ENCODE measurements around the gene ZBTB48. TPM values are rescaled to one million over a fixed set of nuclear protein-coding genes. Genes with fewer than 3 reads are reported as not detected.
"Not testable (repeated sequence)": the region's sequence is repeated elsewhere in the genome, so short reads cannot be mapped to it uniquely, and the experiment has no call there.

ZBTB48 gene
- total RNA-seq, 4 donors from 2014 or later: 26.5 to 79.7 (median 47.6) TPM

- no peak for DNase-seq
- intact Hi-C loops (cut with DNase I; ENCODE audit: low total_unique reads): no loop called here
- no peaks in the 10 kb centered on the region for H3K9me3 ChIP-seq
- no peak for TF ChIP-seq POLR2A (IDR thresholded peaks at IDR 0.05)
- no peak for TF ChIP-seq CTCF (IDR thresholded peaks at IDR 0.05)
- H3K27me3 ChIP-seq: no peaks in the 10 kb centered on the region
- no peaks in the 10 kb centered on the region for H3K4me1 ChIP-seq
- no peak overlapping the region for H3K4me3 ChIP-seq
- H3K27ac ChIP-seq: no peak overlapping the region
- H3K36me3 ChIP-seq: no peaks in the 10 kb centered on the region
These were observed 32.5 kb upstream of the ZBTB48 start for GRCh38 chr1:6547301-6547700.

GRCh38 chr1:6554031-6554906, 25.5 kb upstream of the ZBTB48 start, which contains the start of gene NOL9:
Gene NOL9, minus strand, starts transcription at chr1:6554513. Its CDS starts 11 bp downstream, at chr1:6554502.
- Histone ChIP-seq H3K9me3 (no peaks in the 10 kb centered on the region), H3K4me1 (peaks cover 7% of the 10 kb centered on the region in 2 donors), H3K27me3 (no peaks in the 10 kb centered on the region), H3K4me3 (peak within 1 kb of the TSS; percentile 86 to 91), H3K36me3 (no peaks in the 10 kb centered on the region), H3K27ac (peak within 1 kb of the TSS; percentile 77 to 86)
- intact Hi-C loops (cut with DNase I; ENCODE audit: low total_unique reads): loop anchor here (2.0 to 10.0 kb wide), 2 partner anchors 47 to 81 kb away; no protein-coding TSS in a partner anchor
- TF ChIP-seq POLR2A (IDR thresholded peaks at IDR 0.05) (peak; percentile 17 to 54), CTCF (IDR thresholded peaks at IDR 0.05) (peak; percentile 95 to 99 (median 98))
- DNase-seq: peak; percentile 93 to 96

- intact Hi-C loops (cut with DNase I; ENCODE audit: low total_unique reads): loop anchor here (2.0 to 10.0 kb wide), 2 partner anchors 46 to 80 kb away; no protein-coding TSS in a partner anchor
These were observed 24.7 kb upstream of the ZBTB48 start, which contains the start of gene TAS1R1 for GRCh38 chr1:6554907-6555778. Gene TAS1R1, plus strand, starts transcription at chr1:6555307. Its CDS starts 67 bp downstream, at chr1:6555374.

GRCh38 chr1:6557597-6557996, 22.2 kb upstream of the ZBTB48 start:
- DNase-seq: no peak
- Histone ChIP-seq H3K9me3 (no peaks in the 10 kb centered on the region), H3K27ac (no peak overlapping the region), H3K36me3 (no peaks in the 10 kb centered on the region), H3K4me1 (peaks cover 7% of the 10 kb centered on the region in 2 donors), H3K4me3 (no peak overlapping the region), H3K27me3 (no peaks in the 10 kb centered on the region)
- no peak for TF ChIP-seq CTCF (IDR thresholded peaks at IDR 0.05)
- no peak for TF ChIP-seq POLR2A (IDR thresholded peaks at IDR 0.05)
- intact Hi-C loops (cut with DNase I; ENCODE audit: low total_unique reads): loop anchor here (10.0 kb wide), 1 partner anchor 77 kb away; no protein-coding TSS in a partner anchor

More at GRCh38 chr1:6554907-6555778, 24.7 kb upstream of the ZBTB48 start, which contains the start of gene TAS1R1:
- Histone ChIP-seq H3K27ac (peak within 1 kb of the TSS; percentile 77 to 86), H3K27me3 (no peaks in the 10 kb centered on the region), H3K4me1 (peaks cover 7% of the 10 kb centered on the region in 2 donors), H3K9me3 (no peaks in the 10 kb centered on the region), H3K4me3 (peak within 1 kb of the TSS; percentile 86 to 91), H3K36me3 (no peaks in the 10 kb centered on the region)
- TF ChIP-seq CTCF (IDR thresholded peaks at IDR 0.05) (no peak), POLR2A (IDR thresholded peaks at IDR 0.05) (no peak)
- peak; percentile 22 to 41 for DNase-seq

- not testable (repeated sequence) for H3K36me3 ChIP-seq, H3K4me1 ChIP-seq, H3K9me3 ChIP-seq, DNase-seq, H3K27ac ChIP-seq, H3K4me3 ChIP-seq, H3K27me3 ChIP-seq
- intact Hi-C loops (cut with DNase I; ENCODE audit: low total_unique reads): loop anchor here (10.0 kb wide), 1 partner anchor 76 kb away; no protein-coding TSS in a partner anchor
These were observed 20.6 kb upstream of the ZBTB48 start for GRCh38 chr1:6559161-6559560.

Measured in uterus (tissue), 4 donors.